T47D (cell line): Measurements from ENCODE around the gene RHEX.

Source experiments
- DNase-seq, 2 experiments: peaks; one replicate each; pipeline versions ENCODE4 v3.0.0 to v3.0.0-alpha.2; 2011 to 2012; ENCODE audit warnings: low read depth in 1 of 2, low spot score in 1 of 2
- JUND ChIP-seq: IDR thresholded peaks from 2 replicates; pipeline ENCODE4 v1.6.1; 2012; ENCODE audit warnings: low read depth
- in situ Hi-C: cut with HindIII; loops from 2 replicates; pipeline ENCODE4 v1.10.0; 2016; ENCODE audit warnings: low sequenced_read_pairs, low pct_unique_long_range_greater_than_20kb

RHEX gene

DNA sequence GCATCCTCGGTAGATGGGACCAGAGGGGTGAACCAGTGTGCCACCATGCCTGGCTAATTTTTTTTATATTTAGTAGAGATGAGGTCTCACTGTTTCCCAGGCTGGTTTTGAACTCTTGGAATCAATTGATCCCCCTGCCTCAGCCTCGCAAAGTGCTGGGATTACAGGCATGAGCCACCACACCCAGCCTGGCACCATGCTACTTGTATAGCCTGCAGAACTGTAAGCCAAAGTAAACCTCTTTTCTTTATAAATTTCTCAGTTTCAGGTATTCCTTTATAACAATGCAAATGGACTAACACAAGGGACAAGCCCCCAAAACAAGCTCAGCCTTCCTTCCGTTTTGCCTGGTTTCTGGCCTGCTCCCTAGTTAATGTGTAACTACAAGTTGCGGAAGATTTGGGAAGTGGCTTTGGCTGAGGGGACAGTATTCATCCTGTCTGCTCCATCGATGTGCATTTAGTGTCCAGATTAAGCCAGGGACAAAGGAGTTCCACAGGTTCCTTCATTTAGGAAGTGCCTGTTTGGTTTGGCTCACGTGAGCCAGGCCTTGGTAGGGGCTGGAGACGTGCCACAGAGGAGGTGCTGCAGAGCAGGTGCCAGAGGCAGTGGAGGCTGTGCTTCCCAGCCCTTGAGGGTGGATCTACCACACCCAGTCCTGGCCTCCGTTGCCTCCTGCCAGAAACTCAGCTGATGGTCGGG, 59.8 kb downstream of the RHEX start:
- in situ Hi-C loops, result no loop called here
- no peak for TF ChIP-seq JUND
- peak; percentile 73 to 81 for DNase-seq

GRCh38 chr1:206114692-206115640, 62.0 kb downstream of the RHEX start:
- no peak for DNase-seq
- in situ Hi-C loops, result no loop called here
- TF ChIP-seq JUND, result no peak

DNA sequence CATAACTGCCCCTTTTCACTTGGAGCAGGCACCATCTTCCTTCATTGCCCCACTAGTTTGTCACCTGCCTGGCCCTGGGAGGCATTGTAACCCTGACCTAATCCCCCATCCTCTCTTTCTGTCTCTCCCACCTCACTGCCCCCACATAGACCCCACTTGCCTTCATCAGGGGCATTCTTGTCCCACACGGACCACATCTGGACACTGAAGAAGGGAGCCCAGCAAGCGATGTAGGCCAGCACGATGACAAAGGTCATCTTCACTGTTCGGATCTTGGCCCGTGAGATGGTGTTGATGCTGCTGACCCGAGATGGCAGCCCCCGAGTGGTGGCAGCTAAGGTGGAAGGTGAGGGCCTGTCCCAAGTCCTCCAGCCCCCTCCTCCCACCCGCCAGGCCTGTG, 62.8 kb downstream of the RHEX start:
- no peak for TF ChIP-seq JUND
- in situ Hi-C loops, result no loop called here
- DNase-seq, result no peak

GRCh38 chr1:206116191-206116872, 63.4 kb downstream of the RHEX start:
- TF ChIP-seq JUND, result no peak
- in situ Hi-C loops, result no loop called here
- DNase-seq, result no peak

- no peak for TF ChIP-seq JUND
- in situ Hi-C loops, result no loop called here
- no peak for DNase-seq
These were observed 63.8 kb downstream of the RHEX start for GRCh38 chr1:206116873-206117150.

GRCh38 chr1:206117151-206117948, 64.4 kb downstream of the RHEX start, which contains the start of gene AVPR1B:
AVPR1B (minus strand) TSS chr1:206117388; CDS start chr1:206116890, 498 bp downstream.
- in situ Hi-C loops, result no loop called here
- no peak for TF ChIP-seq JUND
- DNase-seq, result peak; percentile 53 to 72

DNA sequence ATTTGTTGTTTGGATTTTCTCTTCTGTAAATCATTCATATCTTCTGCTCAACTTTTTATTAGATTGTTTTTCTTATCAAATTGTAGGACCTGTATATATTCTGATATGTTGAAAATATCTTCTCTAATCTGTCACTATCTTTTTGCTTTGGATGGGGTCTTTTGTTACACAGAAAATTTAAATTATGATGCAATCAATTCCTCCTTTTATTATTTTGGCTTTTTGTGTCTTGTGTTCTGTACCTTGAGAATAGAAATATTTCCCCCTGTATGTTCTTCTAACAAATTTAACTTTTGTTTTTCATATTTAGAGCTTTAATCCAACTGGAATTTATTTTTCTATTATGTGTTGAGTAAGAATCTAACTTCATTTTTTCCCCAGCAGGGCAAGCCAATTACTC, 67.4 kb downstream of the RHEX start:
- DNase-seq, result no peak
- no peak for TF ChIP-seq JUND
- in situ Hi-C loops, result no loop called here

GRCh38 chr1:206121269-206121668, 68.3 kb downstream of the RHEX start:
- TF ChIP-seq JUND, result no peak
- no peak for DNase-seq
- in situ Hi-C loops, result no loop called here

- in situ Hi-C loops, result no loop called here
- peak; percentile 36; the same call in 1 of the 2 replicates for TF ChIP-seq JUND
- peak in 1 of 2 experiments; percentile 63 for DNase-seq
These were observed 69.7 kb downstream of the RHEX start for GRCh38 chr1:206122686-206123085.

GRCh38 chr1:206125346-206125745, 72.4 kb downstream of the RHEX start:
- no peak for DNase-seq
- TF ChIP-seq JUND, result no peak
- in situ Hi-C loops, result no loop called here

DNA sequence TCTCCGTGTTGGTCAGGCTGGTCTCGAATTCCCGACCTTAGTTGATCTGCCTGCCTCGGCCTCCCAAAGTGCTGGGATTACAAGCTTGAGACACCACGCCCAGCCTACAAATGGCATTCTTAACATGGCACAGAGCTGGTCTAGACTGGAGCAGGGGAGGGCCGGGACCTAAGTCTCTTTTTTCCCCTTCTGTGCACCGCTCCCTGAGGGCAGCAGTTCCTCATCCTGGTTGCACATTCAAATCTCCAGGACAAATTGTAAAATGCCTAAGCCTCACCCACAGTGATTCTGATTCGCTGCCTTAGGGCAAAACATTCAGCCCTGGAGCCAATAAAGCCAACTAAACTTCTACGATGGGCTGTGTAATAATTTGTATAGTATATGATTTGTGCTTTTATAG, 74.4 kb downstream of the RHEX start:
- no peak for TF ChIP-seq JUND
- in situ Hi-C loops, result no loop called here
- no peak for DNase-seq

DNA sequence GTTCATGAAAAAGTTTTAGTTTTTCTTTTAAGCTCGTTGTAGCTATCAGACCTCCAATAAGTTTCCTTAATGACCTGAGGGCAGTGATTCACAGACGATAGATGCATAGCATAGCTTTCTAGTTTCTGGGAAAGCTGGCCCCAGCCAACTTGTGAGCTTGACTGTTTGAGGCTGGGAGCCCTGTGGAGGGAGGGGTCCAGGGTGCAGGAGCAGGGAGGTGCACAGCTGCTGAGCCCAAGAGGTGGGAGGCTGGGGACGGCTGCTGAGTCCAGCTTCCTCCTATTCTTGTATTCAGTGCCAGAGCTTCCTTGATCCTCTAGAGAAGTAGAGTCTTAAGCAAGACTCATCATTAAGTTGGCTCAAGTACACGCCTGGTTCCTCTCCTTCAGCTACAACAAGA, 75.2 kb downstream of the RHEX start:
- in situ Hi-C loops, result no loop called here
- DNase-seq, result no peak
- TF ChIP-seq JUND, result no peak
